D721Med (cell line): Measurements from ENCODE around the gene SGPL1.

Experiments used
- DNase-seq: peaks from one replicate; pipeline ENCODE4 v3.0.0; 2011; ENCODE audit warnings: low spot score; ENCODE audit not compliant: insufficient read length
- FAIRE-seq: peaks from 2 replicates; lab custom pipeline; 2011; peaks lifted over from hg19 to GRCh38; lab: Jason Lieb, UNC
- CTCF ChIP-seq: IDR thresholded peaks from 2 replicates; pipeline ENCODE4 v1.5.1; 2012; ENCODE audit warnings: mild to moderate bottlenecking, control low read depth; ENCODE audit not compliant: insufficient read depth; ENCODE audit errors: missing control alignments

The SGPL1 gene

GRCh38 chr10:70913191-70913892 is 97.6 kb downstream of the SGPL1 start:
- TF ChIP-seq CTCF, result no peak
- no peak for DNase-seq
- FAIRE-seq, result no peak

- no peak for FAIRE-seq
- no peak for DNase-seq
- no peak for TF ChIP-seq CTCF
These were observed 98.1 kb downstream of the SGPL1 start for GRCh38 chr10:70913893-70914240.

GRCh38 chr10:70914316-70914864 is 98.6 kb downstream of the SGPL1 start:
- no peak for TF ChIP-seq CTCF
- DNase-seq (no peak), FAIRE-seq (no peak)

- FAIRE-seq (no peak), DNase-seq (no peak)
- TF ChIP-seq CTCF, result no peak
These were observed 99.5 kb downstream of the SGPL1 start for GRCh38 chr10:70915206-70915605.

- DNase-seq, result no peak
- FAIRE-seq, result no peak
- TF ChIP-seq CTCF, result no peak
These were observed 100.1 kb downstream of the SGPL1 start for GRCh38 chr10:70915806-70916205.

- TF ChIP-seq CTCF, result no peak
- FAIRE-seq (no peak), DNase-seq (no peak)
These were observed 100.5 kb downstream of the SGPL1 start for GRCh38 chr10:70916241-70916640.

GRCh38 chr10:70917226-70917625 is 101.5 kb downstream of the SGPL1 start:
- FAIRE-seq (no peak), DNase-seq (no peak)
- no peak for TF ChIP-seq CTCF
